GM23338 (cell line): Measurements from ENCODE around the gene JAKMIP2. TPM values are rescaled to one million over a fixed set of nuclear protein-coding genes. Genes with fewer than 3 reads are reported as not detected.

Experiments used
- ATAC-seq: fragments of 200-7000 bp; cut with Tn5 transposase; 3 replicates; pipeline ENCODE4 v1.9.1; 2020
- DNase-seq: peaks from one replicate; pipeline ENCODE4 v3.0.0-alpha.2; 2015; ENCODE audit warnings: low spot score
- H2AFZ ChIP-seq: fragments of 200-600 bp; sonication (generic); 2 replicates; pipeline ENCODE4 v1.8.0; 2016; ENCODE audit warnings: antibody characterized with exemption, mild to moderate bottlenecking, moderate library complexity
- H3F3A ChIP-seq: fragments of 200-600 bp; sonication (generic); replicated peaks from 2 replicates; pipeline ENCODE4 v1.8.0; 2017; ENCODE audit warnings: antibody characterized with exemption, mixed run types, low read depth
- H3K27ac ChIP-seq: fragments of 200-600 bp; sonication (generic); 2 replicates; pipeline ENCODE4 v1.6.1; 2016; ENCODE audit warnings: low read depth
- H3K27me3 ChIP-seq: fragments of 200-600 bp; sonication (generic); 2 replicates; pipeline ENCODE4 v1.8.0; 2016; ENCODE audit warnings: mild to moderate bottlenecking, mixed run types, moderate library complexity; ENCODE audit not compliant: insufficient read depth
- H3K36me3 ChIP-seq: fragments of 200-600 bp; sonication (generic); 2 replicates; pipeline ENCODE4 v1.8.0; 2016; ENCODE audit warnings: mild to moderate bottlenecking; ENCODE audit not compliant: insufficient read depth
- H3K4me1 ChIP-seq: fragments of 200-600 bp; sonication (generic); 2 replicates; pipeline ENCODE4 v1.8.0; 2016; ENCODE audit warnings: mild to moderate bottlenecking, moderate library complexity; ENCODE audit not compliant: insufficient read depth
- H3K4me2 ChIP-seq: fragments of 200-600 bp; sonication (generic); 2 replicates; pipeline ENCODE4 v1.7.1; 2017; ENCODE audit warnings: mixed run types
- H3K4me3 ChIP-seq: fragments of 200-600 bp; sonication (generic); 2 replicates; pipeline ENCODE4 v1.6.1; 2016; ENCODE audit warnings: mixed run types
- H3K79me2 ChIP-seq: fragments of 200-600 bp; sonication (generic); replicated peaks from 2 replicates; pipeline ENCODE4 v1.8.0; 2017; ENCODE audit warnings: mild to moderate bottlenecking; ENCODE audit not compliant: insufficient read depth
- H3K9me2 ChIP-seq: fragments of 200-600 bp; sonication (generic); 2 replicates; pipeline ENCODE4 v1.8.0; 2017; ENCODE audit not compliant: insufficient read depth
- H4K20me1 ChIP-seq: fragments of 200-600 bp; sonication (generic); replicated peaks from 2 replicates; pipeline ENCODE4 v1.8.0; 2017; ENCODE audit warnings: mild to moderate bottlenecking; ENCODE audit not compliant: insufficient read depth
- H3K27ac Mint-ChIP-seq: 2 replicates; pipeline ENCODE4 v1.8.0; 2020; ENCODE audit warnings: inconsistent platforms, mild to moderate bottlenecking, moderate library complexity, mixed read lengths
- H3K27me3 Mint-ChIP-seq: 3 replicates; pipeline ENCODE4 v1.8.0; 2022; ENCODE audit warnings: low read depth, mild to moderate bottlenecking, moderate library complexity, mixed read lengths, inconsistent platforms; ENCODE audit not compliant: insufficient read depth, poor library complexity
- H3K36me3 Mint-ChIP-seq: 3 replicates; pipeline ENCODE4 v1.8.0; 2021; ENCODE audit warnings: low read depth, mild to moderate bottlenecking, inconsistent platforms, moderate library complexity, mixed read lengths
- H3K4me1 Mint-ChIP-seq: 3 replicates; pipeline ENCODE4 v1.8.0; 2020; ENCODE audit warnings: mild to moderate bottlenecking, inconsistent platforms, mixed read lengths
- H3K4me3 Mint-ChIP-seq: 3 replicates; pipeline ENCODE4 v1.8.0; 2021; ENCODE audit warnings: moderate library complexity, mild to moderate bottlenecking, inconsistent platforms, mixed read lengths
- H3K9me3 Mint-ChIP-seq: 3 replicates; pipeline ENCODE4 v1.8.0; 2020; ENCODE audit warnings: moderate library complexity, mild to moderate bottlenecking, inconsistent platforms, mixed read lengths
- EZH2 ChIP-seq: fragments of 200-600 bp; sonication (generic); IDR thresholded peaks from one replicate; pipeline ENCODE4 v1.8.0; 2017; ENCODE audit warnings: antibody characterized with exemption, mild to moderate bottlenecking, low read depth; ENCODE audit not compliant: unreplicated experiment
- EZH2phosphoT487 ChIP-seq: fragments of 200-600 bp; sonication (generic); IDR thresholded peaks from one replicate; pipeline ENCODE4 v1.8.1; 2018; ENCODE audit warnings: antibody characterized with exemption; ENCODE audit not compliant: unreplicated experiment
- JUNB ChIP-seq: IDR thresholded peaks from one replicate; pipeline ENCODE4 v1.6.1; 2016; ENCODE audit warnings: antibody characterized with exemption; ENCODE audit not compliant: unreplicated experiment
- NANOG ChIP-seq: IDR thresholded peaks from 2 replicates; pipeline ENCODE4 v1.6.1; 2016; ENCODE audit warnings: antibody characterized with exemption, borderline replicate concordance
- POLR2AphosphoS5 ChIP-seq: IDR thresholded peaks from 2 replicates; pipeline ENCODE4 v1.6.1; 2016; ENCODE audit warnings: antibody characterized with exemption, low read depth
- STAT1 ChIP-seq: IDR thresholded peaks from one replicate; pipeline ENCODE4 v1.6.1; 2016; ENCODE audit warnings: antibody characterized with exemption; ENCODE audit not compliant: unreplicated experiment
- ZNF114 ChIP-seq: fragments of 250-450 bp; sonication (Bioruptor Pico); IDR thresholded peaks from 2 replicates; pipeline ENCODE4 v1.5.0; 2020; ENCODE audit warnings: mild to moderate bottlenecking, moderate library complexity
- ZNF331 ChIP-seq: fragments of 250-450 bp; sonication (Bioruptor Pico); IDR thresholded peaks from 2 replicates; pipeline ENCODE4 v1.5.0; 2020; ENCODE audit warnings: low read depth, mild to moderate bottlenecking, moderate library complexity
- long read RNA-seq: library from polyadenylated mRNA; unstranded; transcript quantifications from one replicate; pipeline ENCODE4 v2.0.0, GENCODE V29; 2020; ENCODE audit not compliant: unreplicated experiment
- polyA plus RNA-seq: library from polyadenylated mRNA; unstranded; fragments of >200 nt; fragmentation: Nextera tagmentation; extraction: Ambion mirVana; gene quantifications from 2 replicates; pipeline ENCODE4 v1.2.1, GENCODE V29; 2016
- total RNA-seq: library from RNA; depleted of rRNA; stranded (reverse); fragments of >200 nt; shearing (Covaris generic); gene quantifications from 2 replicates; pipeline ENCODE4 v1.2.3, GENCODE V29; 2014; rRNA removed
- TF ChIP-seq, protein P1 (sequence below): IDR thresholded peaks from one replicate; pipeline ENCODE4 v1.6.1; 2018; ENCODE audit warnings: antibody characterized with exemption; ENCODE audit not compliant: unreplicated experiment
- TF ChIP-seq, protein P2 (sequence below): fragments of 250-450 bp; sonication (Bioruptor Pico); IDR thresholded peaks from 2 replicates; pipeline ENCODE4 v1.5.0; 2020; ENCODE audit warnings: mild to moderate bottlenecking, moderate library complexity
- TF ChIP-seq, protein P3 (sequence below), 2 experiments: fragments of 200-600 bp in 1 of 2; sonication (generic) in 1 of 2; conservative IDR thresholded peaks; 2 replicates each; pipeline versions ENCODE4 v1.5.1 to v1.6.1; 2016 to 2017; ENCODE audit warnings: antibody characterized with exemption in 2 of 2, low read depth in 2 of 2, mild to moderate bottlenecking in 2 of 2, moderate library complexity in 1 of 2
- TF ChIP-seq, protein P4 (sequence below): IDR thresholded peaks from 2 replicates; pipeline ENCODE4 v1.6.1; 2016; ENCODE audit warnings: antibody characterized with exemption

The JAKMIP2 gene
- total RNA-seq (16.9 and 27.2 TPM in 2 replicates), polyA plus RNA-seq (15.6 and 20.5 TPM in 2 replicates)
- long read RNA-seq, partial matches to known transcripts, result 14 of 19 reads
- long read RNA-seq, other reads (novel, unspliced or antisense), result 5 of 19 reads

DNA sequence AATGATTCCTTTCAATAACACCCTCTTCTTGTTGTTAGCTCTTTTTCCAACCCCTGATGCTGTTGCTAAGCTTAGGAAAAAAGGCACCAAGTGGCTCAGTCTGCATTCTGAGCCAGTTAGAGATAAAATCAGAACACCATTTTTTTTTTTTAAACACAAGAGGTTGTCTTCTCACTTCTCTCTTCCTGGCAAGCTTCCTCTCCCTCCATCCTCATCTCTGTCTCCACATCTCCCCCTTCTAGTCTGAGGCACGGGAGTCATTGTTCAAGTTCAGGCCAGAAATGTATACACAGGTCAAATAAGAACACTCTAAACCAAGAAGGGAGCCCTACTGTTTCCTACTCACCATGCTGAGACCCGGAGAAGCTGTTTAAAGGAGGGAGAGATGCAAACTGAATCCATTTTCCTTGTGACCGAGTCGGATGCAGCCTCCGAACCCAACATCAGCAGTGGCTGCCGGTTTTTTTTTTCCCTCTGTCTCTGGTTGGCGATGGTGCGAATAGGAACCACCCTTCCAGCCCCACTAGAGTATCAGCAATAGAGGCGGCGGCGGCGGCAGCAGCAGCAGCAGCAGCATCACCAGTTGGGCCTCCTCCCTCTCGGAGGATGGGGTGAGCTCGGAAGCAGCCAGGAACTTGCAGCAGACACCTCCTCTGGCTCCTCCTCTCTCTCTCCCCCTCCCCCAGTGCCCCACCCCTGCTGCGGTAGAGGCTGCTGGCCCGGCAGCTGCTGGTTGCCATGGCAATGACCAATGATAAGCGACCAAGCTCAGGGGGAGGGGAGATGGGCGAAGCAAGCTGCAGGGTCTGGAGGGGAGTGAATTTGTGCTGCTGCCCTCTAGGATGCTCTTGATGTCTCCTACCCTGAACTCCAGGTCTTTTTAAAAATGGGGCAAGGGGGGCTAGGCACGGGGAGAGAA is at the start of gene JAKMIP2:
Gene JAKMIP2, minus strand, starts transcription at position 619 of the 919 bp plus-strand sequence. CDS start 110,922 bp downstream, outside the sequence.
- Mint-ChIP-seq H3K4me1 (peaks cover 35% of the 10 kb centered on the region; the same call in 2 of the 3 replicates), H3K27me3 (peaks cover 2% of the 10 kb centered on the region), H3K9me3 (no peaks in the 10 kb centered on the region), H3K4me3 (peak within 1 kb of the TSS; percentile 91), H3K36me3 (no peaks in the 10 kb centered on the region), H3K27ac (peak within 1 kb of the TSS; percentile 96)
- Histone ChIP-seq H3K4me3 (peak within 1 kb of the TSS; percentile 84), H3K36me3 (no peaks in the 10 kb centered on the region), H3K79me2 (peaks cover 50% of the 10 kb centered on the region), H3K4me1 (peaks cover 30% of the 10 kb centered on the region), H3K27me3 (no peaks in the 10 kb centered on the region), H3K27ac (peak within 1 kb of the TSS; percentile 99), H4K20me1 (no peaks in the 10 kb centered on the region), H3K9me2 (no peaks in the 10 kb centered on the region), H3F3A (no peaks in the 10 kb centered on the region; the same call in 1 of the 2 replicates), H2AFZ (peak within 1 kb of the TSS; percentile 15; the same call in 1 of the 2 replicates), H3K4me2 (peak within 1 kb of the TSS; percentile 91)
- DNase-seq (peak; percentile 100), ATAC-seq (peak; percentile 98)
- TF ChIP-seq, protein P1, sequence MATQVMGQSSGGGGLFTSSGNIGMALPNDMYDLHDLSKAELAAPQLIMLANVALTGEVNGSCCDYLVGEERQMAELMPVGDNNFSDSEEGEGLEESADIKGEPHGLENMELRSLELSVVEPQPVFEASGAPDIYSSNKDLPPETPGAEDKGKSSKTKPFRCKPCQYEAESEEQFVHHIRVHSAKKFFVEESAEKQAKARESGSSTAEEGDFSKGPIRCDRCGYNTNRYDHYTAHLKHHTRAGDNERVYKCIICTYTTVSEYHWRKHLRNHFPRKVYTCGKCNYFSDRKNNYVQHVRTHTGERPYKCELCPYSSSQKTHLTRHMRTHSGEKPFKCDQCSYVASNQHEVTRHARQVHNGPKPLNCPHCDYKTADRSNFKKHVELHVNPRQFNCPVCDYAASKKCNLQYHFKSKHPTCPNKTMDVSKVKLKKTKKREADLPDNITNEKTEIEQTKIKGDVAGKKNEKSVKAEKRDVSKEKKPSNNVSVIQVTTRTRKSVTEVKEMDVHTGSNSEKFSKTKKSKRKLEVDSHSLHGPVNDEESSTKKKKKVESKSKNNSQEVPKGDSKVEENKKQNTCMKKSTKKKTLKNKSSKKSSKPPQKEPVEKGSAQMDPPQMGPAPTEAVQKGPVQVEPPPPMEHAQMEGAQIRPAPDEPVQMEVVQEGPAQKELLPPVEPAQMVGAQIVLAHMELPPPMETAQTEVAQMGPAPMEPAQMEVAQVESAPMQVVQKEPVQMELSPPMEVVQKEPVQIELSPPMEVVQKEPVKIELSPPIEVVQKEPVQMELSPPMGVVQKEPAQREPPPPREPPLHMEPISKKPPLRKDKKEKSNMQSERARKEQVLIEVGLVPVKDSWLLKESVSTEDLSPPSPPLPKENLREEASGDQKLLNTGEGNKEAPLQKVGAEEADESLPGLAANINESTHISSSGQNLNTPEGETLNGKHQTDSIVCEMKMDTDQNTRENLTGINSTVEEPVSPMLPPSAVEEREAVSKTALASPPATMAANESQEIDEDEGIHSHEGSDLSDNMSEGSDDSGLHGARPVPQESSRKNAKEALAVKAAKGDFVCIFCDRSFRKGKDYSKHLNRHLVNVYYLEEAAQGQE, result peak; percentile 11
- no peak for TF ChIP-seq JUNB
- no peak for TF ChIP-seq ZNF114 (CRISPR knock-in tag)
- no peak for TF ChIP-seq NANOG
- no peak for TF ChIP-seq STAT1
- no peak for TF ChIP-seq ZNF331 (CRISPR knock-in tag)
- TF ChIP-seq, protein P2, sequence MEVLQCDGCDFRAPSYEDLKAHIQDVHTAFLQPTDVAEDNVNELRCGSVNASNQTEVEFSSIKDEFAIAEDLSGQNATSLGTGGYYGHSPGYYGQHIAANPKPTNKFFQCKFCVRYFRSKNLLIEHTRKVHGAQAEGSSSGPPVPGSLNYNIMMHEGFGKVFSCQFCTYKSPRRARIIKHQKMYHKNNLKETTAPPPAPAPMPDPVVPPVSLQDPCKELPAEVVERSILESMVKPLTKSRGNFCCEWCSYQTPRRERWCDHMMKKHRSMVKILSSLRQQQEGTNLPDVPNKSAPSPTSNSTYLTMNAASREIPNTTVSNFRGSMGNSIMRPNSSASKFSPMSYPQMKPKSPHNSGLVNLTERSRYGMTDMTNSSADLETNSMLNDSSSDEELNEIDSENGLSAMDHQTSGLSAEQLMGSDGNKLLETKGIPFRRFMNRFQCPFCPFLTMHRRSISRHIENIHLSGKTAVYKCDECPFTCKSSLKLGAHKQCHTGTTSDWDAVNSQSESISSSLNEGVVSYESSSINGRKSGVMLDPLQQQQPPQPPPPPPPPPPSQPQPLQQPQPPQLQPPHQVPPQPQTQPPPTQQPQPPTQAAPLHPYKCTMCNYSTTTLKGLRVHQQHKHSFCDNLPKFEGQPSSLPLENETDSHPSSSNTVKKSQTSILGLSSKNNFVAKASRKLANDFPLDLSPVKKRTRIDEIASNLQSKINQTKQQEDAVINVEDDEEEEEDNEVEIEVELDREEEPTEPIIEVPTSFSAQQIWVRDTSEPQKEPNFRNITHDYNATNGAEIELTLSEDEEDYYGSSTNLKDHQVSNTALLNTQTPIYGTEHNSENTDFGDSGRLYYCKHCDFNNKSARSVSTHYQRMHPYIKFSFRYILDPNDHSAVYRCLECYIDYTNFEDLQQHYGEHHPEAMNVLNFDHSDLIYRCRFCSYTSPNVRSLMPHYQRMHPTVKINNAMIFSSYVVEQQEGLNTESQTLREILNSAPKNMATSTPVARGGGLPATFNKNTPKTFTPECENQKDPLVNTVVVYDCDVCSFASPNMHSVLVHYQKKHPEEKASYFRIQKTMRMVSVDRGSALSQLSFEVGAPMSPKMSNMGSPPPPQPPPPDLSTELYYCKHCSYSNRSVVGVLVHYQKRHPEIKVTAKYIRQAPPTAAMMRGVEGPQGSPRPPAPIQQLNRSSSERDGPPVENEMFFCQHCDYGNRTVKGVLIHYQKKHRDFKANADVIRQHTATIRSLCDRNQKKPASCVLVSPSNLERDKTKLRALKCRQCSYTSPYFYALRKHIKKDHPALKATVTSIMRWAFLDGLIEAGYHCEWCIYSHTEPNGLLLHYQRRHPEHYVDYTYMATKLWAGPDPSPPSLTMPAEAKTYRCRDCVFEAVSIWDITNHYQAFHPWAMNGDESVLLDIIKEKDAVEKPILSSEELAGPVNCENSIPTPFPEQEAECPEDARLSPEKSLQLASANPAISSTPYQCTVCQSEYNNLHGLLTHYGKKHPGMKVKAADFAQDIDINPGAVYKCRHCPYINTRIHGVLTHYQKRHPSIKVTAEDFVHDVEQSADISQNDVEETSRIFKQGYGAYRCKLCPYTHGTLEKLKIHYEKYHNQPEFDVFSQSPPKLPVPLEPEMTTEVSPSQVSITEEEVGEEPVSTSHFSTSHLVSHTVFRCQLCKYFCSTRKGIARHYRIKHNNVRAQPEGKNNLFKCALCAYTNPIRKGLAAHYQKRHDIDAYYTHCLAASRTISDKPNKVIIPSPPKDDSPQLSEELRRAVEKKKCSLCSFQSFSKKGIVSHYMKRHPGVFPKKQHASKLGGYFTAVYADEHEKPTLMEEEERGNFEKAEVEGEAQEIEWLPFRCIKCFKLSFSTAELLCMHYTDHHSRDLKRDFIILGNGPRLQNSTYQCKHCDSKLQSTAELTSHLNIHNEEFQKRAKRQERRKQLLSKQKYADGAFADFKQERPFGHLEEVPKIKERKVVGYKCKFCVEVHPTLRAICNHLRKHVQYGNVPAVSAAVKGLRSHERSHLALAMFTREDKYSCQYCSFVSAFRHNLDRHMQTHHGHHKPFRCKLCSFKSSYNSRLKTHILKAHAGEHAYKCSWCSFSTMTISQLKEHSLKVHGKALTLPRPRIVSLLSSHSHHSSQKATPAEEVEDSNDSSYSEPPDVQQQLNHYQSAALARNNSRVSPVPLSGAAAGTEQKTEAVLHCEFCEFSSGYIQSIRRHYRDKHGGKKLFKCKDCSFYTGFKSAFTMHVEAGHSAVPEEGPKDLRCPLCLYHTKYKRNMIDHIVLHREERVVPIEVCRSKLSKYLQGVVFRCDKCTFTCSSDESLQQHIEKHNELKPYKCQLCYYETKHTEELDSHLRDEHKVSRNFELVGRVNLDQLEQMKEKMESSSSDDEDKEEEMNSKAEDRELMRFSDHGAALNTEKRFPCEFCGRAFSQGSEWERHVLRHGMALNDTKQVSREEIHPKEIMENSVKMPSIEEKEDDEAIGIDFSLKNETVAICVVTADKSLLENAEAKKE, result no peak
- TF ChIP-seq, protein P3, sequence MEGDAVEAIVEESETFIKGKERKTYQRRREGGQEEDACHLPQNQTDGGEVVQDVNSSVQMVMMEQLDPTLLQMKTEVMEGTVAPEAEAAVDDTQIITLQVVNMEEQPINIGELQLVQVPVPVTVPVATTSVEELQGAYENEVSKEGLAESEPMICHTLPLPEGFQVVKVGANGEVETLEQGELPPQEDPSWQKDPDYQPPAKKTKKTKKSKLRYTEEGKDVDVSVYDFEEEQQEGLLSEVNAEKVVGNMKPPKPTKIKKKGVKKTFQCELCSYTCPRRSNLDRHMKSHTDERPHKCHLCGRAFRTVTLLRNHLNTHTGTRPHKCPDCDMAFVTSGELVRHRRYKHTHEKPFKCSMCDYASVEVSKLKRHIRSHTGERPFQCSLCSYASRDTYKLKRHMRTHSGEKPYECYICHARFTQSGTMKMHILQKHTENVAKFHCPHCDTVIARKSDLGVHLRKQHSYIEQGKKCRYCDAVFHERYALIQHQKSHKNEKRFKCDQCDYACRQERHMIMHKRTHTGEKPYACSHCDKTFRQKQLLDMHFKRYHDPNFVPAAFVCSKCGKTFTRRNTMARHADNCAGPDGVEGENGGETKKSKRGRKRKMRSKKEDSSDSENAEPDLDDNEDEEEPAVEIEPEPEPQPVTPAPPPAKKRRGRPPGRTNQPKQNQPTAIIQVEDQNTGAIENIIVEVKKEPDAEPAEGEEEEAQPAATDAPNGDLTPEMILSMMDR (conservative IDR thresholded peaks at IDR 0.05; ENCODE audit: low read depth in 2 of 2), result peak; percentile 42 to 54; a peak in 3 of 4 replicates
- peak; percentile 94 for TF ChIP-seq POLR2AphosphoS5
- TF ChIP-seq, protein P4, sequence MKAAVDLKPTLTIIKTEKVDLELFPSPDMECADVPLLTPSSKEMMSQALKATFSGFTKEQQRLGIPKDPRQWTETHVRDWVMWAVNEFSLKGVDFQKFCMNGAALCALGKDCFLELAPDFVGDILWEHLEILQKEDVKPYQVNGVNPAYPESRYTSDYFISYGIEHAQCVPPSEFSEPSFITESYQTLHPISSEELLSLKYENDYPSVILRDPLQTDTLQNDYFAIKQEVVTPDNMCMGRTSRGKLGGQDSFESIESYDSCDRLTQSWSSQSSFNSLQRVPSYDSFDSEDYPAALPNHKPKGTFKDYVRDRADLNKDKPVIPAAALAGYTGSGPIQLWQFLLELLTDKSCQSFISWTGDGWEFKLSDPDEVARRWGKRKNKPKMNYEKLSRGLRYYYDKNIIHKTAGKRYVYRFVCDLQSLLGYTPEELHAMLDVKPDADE, result no peak
- TF ChIP-seq EZH2, result no peak
- TF ChIP-seq EZH2phosphoT487, result no peak
